Kidney tubule cell (primary cell): ENCODE measurements around the gene PMAIP1.
"Not testable (repeated sequence)": the region's sequence is repeated elsewhere in the genome, so short reads cannot be mapped to it uniquely, and the experiment has no call there.

Source experiments
- DNase-seq: peaks from one replicate; pipeline ENCODE4 v3.0.0-alpha.2; 2018; ENCODE audit warnings: low spot score

PMAIP1 gene

DNA sequence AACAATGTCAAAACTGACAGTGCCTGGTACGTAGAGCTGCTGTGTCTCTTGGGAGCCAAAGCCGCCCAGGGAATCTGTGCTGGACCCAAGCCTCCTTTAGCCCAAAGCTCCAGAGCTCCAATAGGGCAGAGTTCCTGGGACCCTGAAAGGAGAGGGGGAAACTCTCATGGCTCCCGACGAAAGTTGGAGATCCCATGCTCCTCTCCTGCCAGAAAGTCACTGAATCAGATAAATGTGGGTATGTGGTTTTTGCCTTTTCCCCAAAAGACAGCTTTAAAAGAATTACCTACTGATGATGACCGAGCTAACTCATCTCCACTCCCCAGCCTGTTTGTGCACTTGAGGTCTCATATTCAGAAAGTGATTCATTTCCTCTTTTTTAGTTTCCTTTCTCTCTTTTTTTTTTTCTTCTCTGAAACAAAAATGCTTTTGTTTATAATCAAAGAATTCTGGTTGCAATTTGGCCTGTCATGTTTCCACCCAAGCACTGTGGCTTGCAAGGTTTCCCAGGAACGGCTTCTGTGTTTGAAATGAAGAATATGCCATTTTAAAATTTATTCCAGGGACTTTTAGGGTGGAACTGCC is 14.1 kb upstream of the PMAIP1 start:
- peak; percentile 83 for DNase-seq

DNA sequence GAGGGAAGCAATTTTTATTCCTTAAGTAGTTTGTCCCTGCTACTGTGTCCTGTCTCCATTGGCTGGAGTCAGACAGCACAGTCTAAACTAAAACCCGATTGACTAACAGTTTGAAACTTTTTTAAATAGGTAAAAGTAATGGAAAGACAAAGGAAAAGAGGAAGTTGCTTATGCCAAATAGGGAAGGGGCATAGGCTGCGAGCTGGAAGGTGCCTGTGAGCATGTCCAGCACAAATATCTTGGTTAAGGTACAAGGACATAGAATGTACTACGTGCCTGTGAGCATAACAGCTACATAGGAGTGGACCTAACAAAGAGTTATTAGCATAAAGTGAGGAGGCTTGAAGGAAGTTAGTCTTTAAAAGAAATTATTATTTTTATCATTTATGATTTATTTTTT is 13.4 kb upstream of the PMAIP1 start:
- not testable (repeated sequence) for DNase-seq

DNA sequence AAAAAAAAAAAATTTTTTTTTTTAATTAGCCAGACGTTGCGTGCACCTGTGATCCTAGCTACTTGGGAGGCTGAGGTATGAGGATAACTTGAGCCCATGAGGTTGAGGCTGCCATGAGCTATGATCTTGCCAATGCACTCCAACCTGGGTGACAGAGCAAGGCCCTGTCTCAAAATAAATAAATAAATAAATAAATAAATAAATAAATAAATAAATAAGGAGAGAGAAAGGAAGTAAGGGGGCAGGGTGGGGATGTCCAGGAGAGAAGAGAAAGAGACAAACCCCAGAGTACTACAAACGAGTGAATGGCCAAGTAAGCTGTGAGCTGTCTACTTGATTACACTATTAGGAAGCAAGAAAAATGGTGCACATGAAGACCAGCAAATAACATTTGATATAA is 7.7 kb upstream of the PMAIP1 start:
- no peak for DNase-seq

DNA sequence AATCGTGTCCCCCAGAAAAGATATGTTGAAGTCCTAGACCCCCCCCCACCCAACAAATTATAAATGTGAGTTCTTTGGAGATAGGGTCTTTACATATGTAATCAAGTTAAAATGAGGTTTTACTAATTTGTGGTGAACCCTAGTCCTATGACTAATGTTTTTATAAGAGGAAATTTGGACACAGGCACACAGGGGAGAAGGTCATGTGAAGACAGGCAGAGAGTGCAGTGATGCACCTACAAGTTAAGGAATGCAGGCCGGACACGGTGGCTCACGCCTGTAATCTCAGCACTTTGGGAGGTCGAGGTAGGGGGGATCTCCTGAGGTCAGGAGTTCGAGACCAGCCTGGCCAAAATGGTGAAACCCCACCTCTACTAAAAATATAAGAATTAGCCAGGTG is 5.8 kb upstream of the PMAIP1 start:
- no peak for DNase-seq

DNA sequence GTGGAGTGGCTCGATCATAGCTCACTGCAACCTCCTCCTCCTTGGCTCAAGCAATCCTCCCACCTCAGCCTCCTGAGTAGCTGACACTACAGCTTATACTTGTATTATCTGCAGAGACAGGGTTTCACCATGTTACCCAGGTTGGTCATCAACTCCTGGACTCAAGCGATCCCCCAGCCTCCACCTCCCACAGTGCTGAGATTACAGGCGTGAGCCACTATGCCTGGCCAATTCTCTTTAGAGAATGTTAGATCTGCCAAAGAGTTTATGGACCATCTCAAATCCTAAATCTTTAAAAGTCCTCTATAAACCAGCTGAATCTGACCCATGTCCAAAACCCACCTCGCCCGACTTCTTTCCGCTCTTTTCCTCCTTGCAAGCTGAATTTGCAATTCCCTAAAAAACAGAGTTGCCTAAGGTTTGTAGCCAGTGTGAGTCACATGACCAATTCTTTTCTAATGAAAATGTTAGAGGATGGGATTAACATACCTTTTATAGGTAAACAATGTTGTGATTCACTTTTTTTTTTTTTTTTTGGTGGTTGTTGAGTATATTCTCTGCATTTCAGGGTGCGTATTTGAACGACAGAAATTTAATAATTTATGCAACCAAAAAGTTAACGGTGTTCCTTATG is 2.4 kb upstream of the PMAIP1 start:
- no peak for DNase-seq

DNA sequence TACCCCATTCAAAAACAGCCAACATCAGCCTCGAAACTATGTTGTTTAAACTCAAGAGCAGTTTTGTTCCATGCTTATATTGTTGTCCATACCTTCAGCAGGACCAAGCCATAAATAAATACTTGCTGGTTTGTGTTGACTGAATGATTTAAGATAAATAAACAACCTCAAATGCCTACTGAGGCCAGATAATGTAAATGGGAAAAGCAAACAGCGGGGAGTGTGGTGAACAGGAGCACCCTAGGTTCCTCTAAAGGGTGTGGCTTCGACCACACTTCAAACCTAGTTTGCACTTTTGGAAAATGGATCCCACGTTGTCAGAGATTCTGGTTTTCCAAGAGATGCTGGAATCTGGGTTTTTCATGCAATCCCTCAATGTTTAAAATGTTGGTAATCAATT is 1.7 kb upstream of the PMAIP1 start:
- DNase-seq = no peak

DNA sequence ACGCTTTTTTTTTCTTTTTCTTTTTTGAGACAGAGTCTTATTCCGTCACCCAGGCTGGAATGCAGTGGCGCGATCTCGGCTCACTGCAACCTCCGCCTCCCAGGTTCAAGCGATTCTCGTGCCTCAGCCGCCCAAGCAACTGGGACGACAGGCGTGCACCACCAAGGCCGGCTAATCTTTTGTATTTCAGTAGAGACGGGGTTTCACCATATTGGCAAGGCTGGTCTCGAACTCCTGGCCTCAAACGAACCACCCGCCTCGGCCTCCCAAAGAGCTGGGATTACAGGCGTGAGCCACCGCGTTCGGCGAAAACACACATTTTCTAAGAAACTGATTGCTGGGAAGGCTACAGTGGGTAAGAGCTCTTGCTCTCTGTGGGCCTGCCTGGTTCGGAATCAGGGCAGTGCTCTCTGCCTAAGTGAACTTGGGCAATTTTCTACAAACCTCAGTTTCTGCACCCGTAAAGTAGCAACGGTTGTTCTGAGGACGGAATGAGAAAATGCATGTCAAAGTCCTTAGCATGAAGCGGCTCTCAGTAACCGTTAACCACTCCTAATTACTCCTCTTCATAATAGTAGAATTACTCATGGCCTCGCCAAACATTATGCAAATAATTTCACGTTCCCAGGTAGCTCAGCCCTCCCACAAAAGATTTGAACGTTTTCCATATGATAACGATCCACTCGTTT is 1.0 kb upstream of the PMAIP1 start:
- no peak for DNase-seq

DNA sequence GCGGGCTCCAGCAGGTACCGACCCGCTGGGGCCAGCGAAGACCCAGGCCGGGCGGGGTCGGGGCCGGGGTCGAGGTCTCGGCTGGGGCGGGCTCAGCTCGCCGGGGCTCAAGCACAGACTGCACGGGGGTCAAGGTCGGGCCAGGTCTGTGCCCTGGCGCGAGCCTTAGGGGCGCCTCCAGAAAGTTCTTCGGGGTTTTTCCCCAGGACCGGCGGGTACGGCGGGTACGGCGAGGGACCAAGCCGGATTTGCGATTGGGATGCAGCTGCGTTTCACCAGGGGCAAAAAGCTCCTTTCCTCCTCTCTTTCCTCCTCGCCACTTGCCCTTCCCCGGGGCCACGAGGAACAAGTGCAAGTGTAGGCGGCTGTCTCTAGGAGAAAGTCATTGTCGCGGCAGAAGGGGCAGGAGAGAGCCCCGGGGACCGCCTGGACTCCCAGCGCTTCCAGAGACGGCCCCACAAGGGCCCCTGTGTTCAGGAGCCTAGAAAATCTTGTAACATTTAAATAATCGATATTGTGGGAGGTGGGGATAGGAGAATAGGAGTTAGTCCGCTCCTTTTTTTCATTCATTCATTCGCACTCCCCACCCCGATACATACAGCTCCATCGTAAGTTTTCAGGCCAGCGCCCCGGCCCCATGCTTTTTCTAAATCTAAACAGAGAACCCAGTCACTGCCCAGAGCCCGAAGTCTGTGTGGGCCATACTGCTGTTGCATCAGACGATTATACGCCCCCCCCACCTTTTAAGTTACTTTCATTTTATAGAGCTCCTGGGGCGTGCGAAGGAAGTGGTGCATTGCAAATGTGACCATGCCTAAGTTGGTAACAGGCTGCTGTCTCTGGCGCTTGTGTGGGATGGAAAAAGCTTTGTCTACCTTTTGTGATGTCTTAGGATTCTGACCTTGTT is 679 bp downstream of the PMAIP1 start:
- peak; percentile 83 for DNase-seq

DNA sequence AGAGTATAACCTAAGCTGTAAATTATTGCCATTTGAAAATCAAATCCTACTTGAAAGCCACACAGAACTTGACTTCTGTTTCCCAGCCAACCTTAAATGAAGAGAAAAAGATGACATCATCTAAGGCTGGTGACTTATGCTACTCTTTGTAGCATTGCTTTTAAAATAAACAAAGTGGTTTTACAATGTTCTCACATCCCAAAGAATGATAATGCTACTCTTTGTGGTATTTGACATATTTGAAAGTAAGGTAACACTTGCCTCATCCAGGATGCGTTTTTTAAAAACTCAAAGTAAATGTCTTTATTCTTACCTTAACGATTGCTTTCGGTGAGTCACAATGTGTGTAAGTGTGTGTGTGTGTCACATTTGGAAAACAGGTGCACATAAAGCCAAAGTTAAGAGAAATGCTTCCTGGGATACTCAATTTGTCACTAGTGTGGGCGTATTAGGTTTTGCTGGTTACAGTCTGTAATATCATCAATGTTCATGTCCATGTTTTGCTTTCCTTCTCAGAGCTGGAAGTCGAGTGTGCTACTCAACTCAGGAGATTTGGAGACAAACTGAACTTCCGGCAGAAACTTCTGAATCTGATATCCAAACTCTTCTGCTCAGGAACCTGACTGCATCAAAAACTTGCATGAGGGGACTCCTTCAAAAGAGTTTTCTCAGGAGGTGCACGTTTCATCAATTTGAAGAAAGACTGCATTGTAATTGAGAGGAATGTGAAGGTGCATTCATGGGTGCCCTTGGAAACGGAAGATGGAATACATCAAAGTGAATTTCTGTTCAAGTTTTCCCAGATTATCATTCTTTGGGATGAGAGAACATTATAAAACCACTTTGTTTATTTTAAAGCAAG is 2.6 kb downstream of the PMAIP1 start:
- DNase-seq = peak; percentile 81

DNA sequence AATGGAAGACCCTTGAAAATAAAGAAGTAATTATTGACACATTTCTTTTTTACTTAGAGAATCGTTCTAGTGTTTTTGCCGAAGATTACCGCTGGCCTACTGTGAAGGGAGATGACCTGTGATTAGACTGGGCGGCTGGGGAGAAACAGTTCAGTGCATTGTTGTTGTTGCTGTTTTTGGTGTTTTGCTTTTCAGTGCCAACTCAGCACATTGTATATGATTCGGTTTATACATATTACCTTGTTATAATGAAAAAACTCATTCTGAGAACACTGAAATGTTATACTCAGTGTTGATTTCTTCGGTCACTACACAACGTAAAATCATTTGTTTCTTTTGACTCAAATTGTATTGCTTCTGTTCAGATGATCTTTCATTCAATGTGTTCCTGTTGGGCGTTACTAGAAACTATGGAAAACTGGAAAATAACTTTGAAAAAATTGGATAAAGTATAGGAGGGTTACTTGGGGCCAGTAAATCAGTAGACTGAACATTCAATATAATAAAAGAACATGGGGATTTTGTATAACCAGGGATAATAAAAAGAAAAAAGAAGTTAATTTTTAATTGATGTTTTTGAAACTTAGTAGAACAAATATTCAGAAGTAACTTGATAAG is 3.3 kb downstream of the PMAIP1 start:
- DNase-seq = no peak

DNA sequence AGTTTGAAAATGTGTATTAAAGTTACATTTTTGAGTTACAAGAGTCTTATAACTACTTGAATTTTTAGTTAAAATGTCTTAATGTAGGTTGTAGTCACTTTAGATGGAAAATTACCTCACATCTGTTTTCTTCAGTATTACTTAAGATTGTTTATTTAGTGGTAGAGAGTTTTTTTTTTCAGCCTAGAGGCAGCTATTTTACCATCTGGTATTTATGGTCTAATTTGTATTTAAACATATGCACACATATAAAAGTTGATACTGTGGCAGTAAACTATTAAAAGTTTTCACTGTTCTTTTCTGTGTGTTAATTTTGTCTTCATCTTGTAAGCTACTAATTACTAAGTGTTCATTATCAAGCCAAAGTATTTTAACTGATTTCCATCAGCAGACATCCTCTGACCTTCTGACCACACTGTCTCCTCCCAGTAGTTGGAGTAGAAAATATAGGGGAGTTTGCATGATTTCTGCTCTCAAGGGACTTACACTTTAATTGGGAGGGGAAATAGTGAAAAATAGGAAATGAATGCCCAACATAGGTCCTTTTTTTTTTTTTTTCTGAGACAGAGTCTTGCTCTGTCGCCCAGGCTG is 4.3 kb downstream of the PMAIP1 start:
- no peak for DNase-seq

DNA sequence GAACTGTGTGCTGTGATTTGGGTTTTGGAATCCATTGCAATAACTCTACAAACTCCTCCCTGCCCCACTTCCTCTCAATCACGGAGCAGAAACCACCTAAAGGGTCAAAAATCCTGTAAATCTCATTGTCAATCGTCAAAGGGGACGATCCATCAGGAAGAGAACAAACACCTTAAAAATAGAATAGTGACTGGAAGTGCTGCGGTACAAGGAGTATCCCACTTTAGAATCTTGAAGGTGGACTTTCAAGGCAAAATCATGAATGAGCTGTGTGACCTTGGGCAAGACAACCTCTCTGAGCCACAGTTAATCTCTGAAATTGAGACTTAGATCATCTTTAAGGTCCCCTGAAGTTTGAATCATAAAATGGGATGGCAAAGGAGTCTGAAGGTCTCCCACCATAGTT is 5.9 kb downstream of the PMAIP1 start:
- DNase-seq = no peak

DNA sequence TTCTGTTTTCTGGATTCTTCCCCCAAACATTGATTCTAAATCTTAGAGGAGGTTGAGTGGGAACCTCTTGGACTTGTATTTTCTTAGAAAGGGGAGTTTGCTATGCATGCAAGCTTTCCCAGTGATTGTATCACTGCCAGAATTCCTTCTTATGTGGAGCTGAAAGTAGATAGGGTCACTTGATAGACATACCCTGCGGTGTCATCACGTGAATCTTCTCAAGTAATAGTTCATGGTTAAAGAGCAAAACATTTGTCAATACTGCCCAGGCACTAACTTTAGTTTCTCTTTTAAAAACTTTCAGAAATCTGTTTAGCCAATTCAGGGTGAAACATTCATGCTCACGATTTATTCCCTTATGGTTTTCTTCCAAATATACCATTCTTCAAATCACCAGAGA is 6.4 kb downstream of the PMAIP1 start:
- DNase-seq = no peak

DNA sequence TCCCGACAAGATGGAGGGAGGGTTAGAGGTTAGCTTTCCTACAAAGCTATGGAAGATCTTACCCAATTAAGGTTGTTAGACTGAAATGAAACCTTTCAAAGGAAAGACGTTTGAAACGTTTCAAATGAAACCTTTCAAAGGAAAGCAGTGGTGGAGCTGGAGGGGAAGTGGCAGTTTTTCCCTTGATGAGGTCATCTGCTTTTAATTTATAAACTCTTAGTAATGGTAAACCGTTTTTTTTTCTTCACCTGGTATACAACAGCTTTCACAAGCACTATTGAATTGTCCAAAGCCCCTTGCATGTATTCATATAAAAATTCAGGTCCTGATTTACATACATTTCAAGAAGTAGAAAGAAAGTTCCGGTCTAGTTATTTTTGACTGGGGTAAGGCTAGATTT is 7.4 kb downstream of the PMAIP1 start:
- no peak for DNase-seq

DNA sequence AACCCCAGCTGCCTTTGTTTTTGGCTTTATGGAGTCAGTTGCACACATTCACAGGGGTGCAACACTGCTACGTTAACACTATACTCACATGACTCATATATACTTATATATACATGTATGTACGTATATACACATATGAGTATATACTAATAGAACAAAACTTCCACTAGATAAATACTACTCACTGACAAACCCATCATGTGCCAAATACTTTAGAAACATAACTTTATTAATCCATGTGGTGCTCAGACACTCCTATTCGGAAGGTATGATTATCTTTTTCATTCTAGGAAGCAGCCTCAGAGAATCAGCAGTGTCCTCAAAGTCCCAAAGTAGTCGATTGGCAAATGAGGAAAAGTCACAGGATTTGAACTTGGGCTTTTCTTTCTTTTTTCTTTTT is 7.9 kb downstream of the PMAIP1 start:
- DNase-seq = no peak

DNA sequence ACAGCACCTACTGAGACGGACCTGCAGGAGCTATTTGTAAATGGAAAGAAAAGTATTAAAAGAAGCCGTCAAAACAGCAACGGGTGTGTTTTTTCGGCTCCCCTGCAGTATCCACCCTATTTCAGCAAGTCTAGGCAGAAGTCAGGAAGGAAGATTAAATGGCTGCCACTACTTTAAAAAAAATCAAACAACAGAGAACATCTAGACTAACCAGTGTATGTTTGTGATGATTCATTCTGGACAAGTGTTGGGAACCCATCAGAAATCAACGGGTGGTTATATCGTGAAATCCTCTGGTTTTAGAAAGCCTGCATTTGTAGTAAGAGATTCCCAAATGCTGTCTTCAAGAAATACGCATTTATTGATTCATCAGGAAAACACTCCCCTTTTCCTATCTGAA is 9.0 kb downstream of the PMAIP1 start:
- no peak for DNase-seq

DNA sequence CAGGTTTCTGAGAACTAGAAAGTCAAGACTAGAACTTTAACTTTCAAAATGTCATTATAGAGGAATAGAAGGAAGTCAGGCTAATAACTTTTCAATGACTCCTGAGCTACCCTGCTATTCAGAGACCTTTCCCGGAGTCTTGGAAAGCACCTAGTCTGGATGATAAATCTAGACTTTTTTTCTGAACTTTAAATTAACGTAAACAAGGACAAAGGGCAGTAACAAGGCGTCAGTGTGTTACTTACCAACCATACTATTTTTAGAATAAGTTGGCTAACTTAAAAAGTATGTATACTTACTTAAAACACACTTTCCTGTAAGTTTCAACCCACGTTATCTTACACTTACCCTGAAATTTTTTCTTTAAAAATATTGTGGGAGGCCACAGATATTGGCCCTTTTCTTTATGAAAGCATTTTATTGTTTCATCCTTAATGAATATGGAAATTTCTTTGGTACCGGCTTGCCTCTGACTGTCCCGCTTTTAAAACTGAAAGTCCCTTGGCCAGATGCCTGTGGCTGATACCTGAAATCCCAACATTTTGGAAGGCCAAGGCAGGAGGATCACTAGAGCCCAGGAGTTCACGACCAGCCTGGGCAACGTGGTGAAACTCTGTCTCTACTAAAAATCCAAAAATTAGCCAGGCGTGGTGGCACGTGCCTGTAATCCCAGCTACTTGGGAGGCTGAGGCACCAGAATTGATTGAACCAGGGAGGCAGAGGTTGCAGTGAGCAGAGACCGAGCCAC is 9.7 kb downstream of the PMAIP1 start:
- DNase-seq = no peak

DNA sequence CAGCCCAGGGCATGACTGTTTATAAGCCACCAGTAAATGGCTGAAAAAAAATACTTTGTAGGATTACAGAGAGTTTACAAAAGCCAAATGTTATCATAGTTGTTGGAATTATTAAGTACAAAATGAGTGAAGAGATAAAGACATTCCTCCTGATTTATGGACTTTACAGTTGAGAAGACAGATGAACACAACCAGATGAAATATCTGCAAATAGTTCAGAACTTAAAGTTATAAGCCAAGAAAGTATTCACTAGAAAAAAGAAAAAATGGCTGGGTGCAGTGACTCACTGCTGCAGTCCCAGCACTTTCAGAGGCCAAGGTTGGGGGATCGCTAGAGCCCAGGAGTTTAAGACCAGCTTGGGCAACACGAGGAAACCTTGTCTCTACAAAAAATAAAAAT is 11.2 kb downstream of the PMAIP1 start:
- no peak for DNase-seq

DNA sequence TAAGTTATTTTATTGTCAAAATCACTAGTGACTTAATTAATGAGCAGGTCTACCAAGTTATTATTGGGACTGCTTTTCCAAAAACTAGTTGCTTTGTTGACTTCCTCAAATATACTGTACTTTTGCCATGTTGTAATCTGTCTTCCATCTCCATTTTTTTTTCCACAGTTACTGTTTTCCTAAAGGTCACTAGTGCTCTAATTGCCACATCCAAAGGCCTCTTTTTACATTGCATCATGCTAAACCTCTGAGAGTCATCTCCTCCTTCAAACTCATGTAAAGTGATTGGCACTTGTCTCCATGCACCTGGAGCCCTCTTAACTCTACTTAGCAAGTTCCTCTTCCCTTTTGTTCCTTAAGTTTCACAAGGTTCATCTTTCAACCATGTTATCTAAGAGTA is 11.8 kb downstream of the PMAIP1 start:
- no peak for DNase-seq

DNA sequence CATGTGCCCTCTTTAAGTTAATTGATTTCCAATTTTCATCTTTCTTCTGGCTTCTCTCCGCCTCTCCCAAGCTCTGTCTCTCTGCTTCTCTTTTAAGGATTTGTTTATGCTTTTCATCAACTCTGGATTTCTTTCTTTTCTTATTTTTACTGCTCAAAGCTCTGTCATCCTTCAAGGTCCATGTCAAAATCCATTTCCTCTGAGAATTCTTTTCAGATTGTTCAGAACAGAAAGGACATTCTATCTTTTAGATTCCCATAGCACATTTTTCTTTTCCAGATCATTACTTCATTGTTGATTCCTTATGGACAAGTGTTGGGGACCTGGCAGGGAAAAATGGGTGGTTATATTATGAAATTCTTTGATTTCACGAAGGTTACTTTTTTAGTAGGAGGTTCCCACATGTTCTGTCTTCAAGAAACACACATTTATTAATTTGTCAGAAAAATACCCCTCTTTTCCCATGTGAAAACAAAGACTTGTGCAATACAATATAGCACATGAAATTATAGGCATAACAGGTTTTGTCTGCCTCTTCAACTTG is 12.3 kb downstream of the PMAIP1 start:
- DNase-seq = no peak
